NT2/D1 (cell line): Measurements from ENCODE around the gene CASS4.

Experiments
- YY1 ChIP-seq: IDR thresholded peaks from 2 replicates; pipeline ENCODE4 v1.6.1; 2011; ENCODE audit not compliant: insufficient read length, insufficient read depth
- ZNF274 ChIP-seq: IDR thresholded peaks from 2 replicates; pipeline ENCODE4 v1.6.1; 2011; ENCODE audit warnings: mild to moderate bottlenecking, low read depth, low read length

DNA sequence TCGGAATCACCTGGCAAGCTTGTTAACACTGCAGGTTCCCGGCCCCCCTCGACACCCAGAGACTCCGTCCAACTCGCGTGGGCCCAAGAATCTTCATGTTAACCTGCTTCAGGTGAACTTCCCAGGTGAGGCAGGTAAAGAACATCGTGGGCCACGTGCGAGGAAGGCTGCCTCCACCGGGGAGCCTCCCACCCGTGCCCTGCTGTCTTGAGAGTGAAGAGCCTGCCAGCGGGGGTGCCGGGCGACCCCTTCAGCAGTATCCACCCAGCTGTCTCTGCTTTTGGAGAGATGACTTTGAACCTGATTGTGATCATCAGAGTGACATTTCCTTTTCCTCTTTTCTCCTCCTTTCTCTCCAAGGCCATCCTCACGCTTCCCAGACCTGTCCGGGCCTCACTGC, 33.5 kb downstream of the CASS4 start:
- TF ChIP-seq ZNF274 (no peak), YY1 (no peak)
